ENCODE results near the gene ZNF586.

DNA sequence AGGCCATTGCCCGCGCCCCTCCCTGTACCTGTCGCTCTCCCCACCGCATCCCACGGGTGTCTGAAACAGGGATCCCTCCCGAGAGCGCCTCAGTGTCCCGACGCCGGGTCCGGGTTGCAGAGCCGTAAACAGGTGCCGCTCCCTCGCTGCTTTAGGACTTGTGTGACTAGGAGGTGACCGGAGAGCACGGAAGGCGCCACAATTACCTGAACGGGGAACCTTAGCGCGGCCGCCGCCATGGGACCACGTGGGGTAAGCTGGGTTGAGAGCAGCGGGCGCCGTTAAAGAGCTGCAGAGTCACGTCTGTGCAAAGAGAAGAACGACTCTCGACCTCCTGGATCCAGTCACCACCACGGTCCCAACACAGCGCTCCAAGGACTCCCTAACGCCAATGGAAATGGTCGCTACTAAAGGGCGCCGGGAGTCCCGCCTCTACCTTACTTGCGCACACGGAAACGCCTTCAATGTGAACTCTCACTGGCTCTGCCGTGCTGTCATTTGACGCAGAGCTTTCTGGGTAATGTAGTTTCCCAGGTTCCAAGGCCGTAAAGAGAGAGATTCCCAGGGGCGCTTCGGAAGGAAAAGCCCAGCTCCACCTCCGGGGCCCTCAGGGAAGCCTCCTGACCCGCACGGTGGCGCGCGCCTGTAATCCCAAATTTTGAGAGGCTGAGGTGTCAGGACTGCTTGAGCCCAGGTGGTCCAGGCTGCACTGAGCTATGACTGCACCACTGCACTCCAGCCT is 45.2 kb downstream of the ZNF586 start, which contains the start of gene ZNF552:
- TF ChIP-seq, protein P1, sequence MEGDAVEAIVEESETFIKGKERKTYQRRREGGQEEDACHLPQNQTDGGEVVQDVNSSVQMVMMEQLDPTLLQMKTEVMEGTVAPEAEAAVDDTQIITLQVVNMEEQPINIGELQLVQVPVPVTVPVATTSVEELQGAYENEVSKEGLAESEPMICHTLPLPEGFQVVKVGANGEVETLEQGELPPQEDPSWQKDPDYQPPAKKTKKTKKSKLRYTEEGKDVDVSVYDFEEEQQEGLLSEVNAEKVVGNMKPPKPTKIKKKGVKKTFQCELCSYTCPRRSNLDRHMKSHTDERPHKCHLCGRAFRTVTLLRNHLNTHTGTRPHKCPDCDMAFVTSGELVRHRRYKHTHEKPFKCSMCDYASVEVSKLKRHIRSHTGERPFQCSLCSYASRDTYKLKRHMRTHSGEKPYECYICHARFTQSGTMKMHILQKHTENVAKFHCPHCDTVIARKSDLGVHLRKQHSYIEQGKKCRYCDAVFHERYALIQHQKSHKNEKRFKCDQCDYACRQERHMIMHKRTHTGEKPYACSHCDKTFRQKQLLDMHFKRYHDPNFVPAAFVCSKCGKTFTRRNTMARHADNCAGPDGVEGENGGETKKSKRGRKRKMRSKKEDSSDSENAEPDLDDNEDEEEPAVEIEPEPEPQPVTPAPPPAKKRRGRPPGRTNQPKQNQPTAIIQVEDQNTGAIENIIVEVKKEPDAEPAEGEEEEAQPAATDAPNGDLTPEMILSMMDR (IDR thresholded peaks at IDR 0.05) = no peak
- TF ChIP-seq POLR2A (IDR thresholded peaks at IDR 0.05) = peak; percentile 38
